ENCODE data around the gene NFIA.
"Not testable (repeated sequence)": the region's sequence is repeated elsewhere in the genome, so short reads cannot be mapped to it uniquely, and the experiment has no call there.

Gene NFIA

GRCh38 chr1:61109158-61109557 is 26.8 kb downstream of the NFIA start:
- no peak for DNase-seq

- DNase-seq: no peak
Measured at GRCh38 chr1:61109910-61110309, 27.5 kb downstream of the NFIA start.

GRCh38 chr1:61110554-61110953 is 28.2 kb downstream of the NFIA start:
- no peak for DNase-seq

GRCh38 chr1:61111084-61112004 is 29.0 kb downstream of the NFIA start:
- DNase-seq: no peak

GRCh38 chr1:61114178-61114870 is 32.0 kb downstream of the NFIA start:
- DNase-seq: no peak

GRCh38 chr1:61115436-61115835 is 33.1 kb downstream of the NFIA start:
- DNase-seq: no peak

GRCh38 chr1:61116421-61116820 is 34.1 kb downstream of the NFIA start:
- DNase-seq: no peak

GRCh38 chr1:61117283-61117682 is 34.9 kb downstream of the NFIA start:
- DNase-seq: no peak

GRCh38 chr1:61119085-61119484 is 36.7 kb downstream of the NFIA start:
- no peak for DNase-seq

GRCh38 chr1:61120246-61120840 is 38.0 kb downstream of the NFIA start:
- DNase-seq: no peak

GRCh38 chr1:61120998-61121397 is 38.6 kb downstream of the NFIA start:
- no peak for DNase-seq

- DNase-seq: no peak
Measured at GRCh38 chr1:61121631-61122030, 39.3 kb downstream of the NFIA start.

- DNase-seq: no peak
Measured at GRCh38 chr1:61122389-61122788, 40.0 kb downstream of the NFIA start.

- no peak for DNase-seq
Measured at GRCh38 chr1:61123326-61123725, 41.0 kb downstream of the NFIA start.

GRCh38 chr1:61124078-61124477 is 41.7 kb downstream of the NFIA start:
- DNase-seq: no peak

- no peak for DNase-seq
Measured at GRCh38 chr1:61124696-61125095, 42.3 kb downstream of the NFIA start.

GRCh38 chr1:61125263-61125662 is 42.9 kb downstream of the NFIA start:
- DNase-seq: no peak

- DNase-seq: no peak
Measured at GRCh38 chr1:61125895-61126294, 43.5 kb downstream of the NFIA start.

- not testable (repeated sequence) for DNase-seq
Measured at GRCh38 chr1:61126843-61127242, 44.5 kb downstream of the NFIA start.

GRCh38 chr1:61130338-61131000 is 48.1 kb downstream of the NFIA start:
- DNase-seq: no peak

GRCh38 chr1:61131248-61131647 is 48.9 kb downstream of the NFIA start:
- DNase-seq: no peak

GRCh38 chr1:61131716-61132115 is 49.4 kb downstream of the NFIA start:
- DNase-seq: no peak

- no peak for DNase-seq
Measured at GRCh38 chr1:61132176-61132638, 49.8 kb downstream of the NFIA start.
